EH (cell line): ENCODE measurements around the gene CRYBG1.
A peak's percentile ranks its signal among the peaks of the same experiment; 100 is the strongest.
"Not testable (repeated sequence)": the region's sequence is repeated elsewhere in the genome, so short reads cannot be mapped to it uniquely, and the experiment has no call there.

Experiments
- DNase-seq: peaks from one replicate; pipeline ENCODE4 v3.0.0-alpha.2; 2015; ENCODE audit warnings: low read depth

Gene CRYBG1

DNA sequence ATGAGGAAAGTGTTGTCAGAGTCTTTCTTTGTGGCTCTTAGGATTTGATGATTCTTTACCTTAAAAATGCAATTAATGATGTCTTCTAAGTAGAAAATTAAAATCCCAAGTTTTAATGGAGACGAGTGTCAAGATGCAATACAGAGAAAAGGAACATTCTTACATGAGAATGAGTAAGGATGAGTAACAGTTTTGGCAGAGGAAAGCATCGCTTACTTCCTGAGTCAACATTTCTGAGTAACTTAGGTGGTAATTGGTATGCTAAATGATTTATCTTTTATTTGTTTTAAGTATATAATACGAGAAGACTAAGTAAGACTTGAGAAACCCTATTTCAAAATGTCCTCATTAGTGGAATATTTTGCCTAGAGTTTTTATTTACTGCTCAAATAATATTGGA, 167.5 kb downstream of the CRYBG1 start:
- peak; percentile 96 for DNase-seq

DNA sequence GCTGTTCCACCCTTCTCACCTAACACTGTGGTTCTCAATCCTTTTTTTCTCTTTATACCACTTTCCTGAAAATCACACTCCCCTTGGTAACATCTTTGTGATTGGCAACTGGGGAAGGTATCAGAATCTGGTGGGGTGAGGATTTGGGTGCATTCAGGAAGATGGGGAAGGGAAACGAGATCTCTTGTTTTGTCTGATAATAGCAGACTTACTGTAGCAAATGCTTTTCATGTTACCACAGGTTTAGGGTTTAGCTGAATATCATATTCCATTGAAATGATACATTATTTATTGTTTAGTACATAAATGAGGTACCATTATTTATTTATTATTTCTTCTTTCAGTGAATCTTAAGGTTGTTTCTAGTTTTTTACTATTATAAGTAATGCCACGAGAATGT, 168.0 kb downstream of the CRYBG1 start:
- no peak for DNase-seq

DNA sequence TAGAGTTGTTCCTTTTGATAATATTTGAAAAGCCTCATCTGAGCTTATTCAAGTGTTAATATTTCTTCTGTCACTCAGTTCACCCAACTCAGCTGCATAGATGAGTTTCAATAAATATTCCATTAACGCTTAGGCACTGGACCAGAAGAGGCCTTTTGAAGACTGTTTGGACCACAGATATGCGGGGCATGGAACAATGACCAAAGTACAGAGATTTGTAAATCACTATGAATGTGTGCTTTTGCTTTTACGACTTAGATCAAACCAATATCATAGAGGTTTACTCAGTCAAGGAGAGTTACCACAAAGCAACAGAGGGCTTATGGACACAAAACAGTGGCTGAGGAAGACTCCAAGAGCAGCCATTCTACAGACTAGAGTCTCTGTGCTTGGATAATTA, 168.9 kb downstream of the CRYBG1 start:
- DNase-seq = no peak

DNA sequence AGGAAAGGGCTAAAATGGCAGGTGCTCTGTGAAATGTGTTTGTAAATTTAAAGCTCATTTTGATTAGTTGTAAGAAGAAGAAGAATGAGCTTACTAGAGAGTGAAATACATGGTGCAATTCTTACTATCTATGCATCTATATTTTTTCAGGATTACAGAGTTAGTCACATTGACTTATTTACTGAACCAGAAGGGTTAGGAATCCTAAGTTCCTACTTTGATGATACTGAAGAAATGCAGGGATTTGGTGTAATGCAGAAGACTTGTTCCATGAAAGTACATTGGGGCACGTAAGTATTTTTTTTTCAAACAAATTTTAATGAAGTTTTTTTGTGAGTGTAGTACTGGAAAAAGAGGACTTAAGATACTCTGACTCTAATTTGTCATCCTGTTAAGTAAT, 169.5 kb downstream of the CRYBG1 start:
- DNase-seq = no peak

DNA sequence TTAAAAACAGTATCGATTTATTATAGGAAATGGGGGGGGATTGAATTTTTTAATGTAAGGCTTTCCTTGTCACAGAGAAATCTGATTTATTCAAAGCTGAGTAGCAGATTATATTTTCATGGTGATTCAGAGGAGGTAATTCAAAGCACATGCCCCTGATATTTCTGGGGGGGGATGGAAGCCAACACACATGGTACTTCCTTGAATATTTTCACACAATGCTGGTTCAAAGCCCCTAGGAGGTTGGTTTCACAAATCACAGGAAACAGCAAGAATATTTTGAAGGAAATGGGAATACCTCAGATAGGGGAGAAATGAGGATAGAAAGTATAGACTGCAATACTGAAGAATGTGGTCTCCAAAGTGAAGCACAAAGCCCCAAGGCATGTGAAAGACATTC, 170.0 kb downstream of the CRYBG1 start:
- peak; percentile 74 for DNase-seq

DNA sequence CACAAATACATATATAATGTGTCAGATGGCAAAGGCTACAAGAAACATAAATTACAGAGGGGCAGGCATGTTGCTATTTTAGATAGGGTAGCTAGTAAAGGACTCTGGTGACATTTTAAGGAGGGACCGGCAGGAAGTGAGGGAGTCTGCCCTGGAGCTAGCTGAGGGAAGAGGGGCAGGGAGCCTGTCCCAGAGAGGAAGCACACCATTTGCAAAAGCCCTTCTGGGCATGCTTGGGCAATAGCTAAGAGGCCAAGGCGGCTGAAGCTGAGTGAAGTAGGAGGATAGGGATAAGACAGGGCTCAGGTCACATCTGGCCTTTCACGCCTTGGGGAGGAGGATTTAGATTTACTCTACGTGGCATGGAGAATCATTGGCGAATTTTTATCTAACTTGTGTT, 172.5 kb downstream of the CRYBG1 start:
- no peak for DNase-seq

DNA sequence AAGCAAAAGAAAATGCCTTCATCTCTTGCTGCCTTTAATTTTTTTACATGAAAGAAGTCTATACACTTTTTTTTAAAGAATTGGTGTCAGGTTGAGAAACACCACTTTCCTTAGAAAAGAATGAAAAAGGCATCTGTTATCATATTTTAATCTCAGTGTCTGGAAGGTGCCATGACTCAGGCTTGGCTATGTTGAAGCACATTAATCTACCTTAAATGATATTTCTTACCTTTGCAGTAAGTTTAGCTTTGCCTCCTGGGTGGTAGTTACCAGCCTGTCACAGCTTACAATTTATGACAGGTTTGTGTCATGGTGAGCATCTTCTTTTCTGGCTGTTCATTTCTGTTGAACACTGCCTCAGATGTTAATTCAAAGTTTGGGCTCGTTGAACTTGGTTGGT, 173.5 kb downstream of the CRYBG1 start:
- DNase-seq = no peak

DNA sequence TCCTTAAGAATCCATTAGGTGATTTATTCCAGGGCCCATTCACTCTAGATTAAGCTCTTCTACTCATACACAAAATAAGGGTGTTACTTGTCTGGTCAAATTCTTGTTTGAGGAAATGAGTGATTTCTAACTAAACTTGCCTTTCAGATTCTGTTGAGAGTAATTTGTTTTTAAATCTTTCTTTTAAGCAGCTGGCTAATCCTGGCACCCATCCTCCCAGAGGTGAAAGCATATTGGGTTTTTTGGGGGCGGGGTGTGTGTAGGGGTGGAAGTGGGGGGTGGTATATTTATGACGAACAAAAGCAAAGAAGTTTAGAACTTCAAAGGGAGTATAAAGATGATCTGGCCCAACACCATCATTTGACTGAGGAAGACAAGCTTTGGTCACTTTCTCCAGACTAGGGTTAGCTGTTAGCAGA, 174.1 kb downstream of the CRYBG1 start:
- no peak for DNase-seq

DNA sequence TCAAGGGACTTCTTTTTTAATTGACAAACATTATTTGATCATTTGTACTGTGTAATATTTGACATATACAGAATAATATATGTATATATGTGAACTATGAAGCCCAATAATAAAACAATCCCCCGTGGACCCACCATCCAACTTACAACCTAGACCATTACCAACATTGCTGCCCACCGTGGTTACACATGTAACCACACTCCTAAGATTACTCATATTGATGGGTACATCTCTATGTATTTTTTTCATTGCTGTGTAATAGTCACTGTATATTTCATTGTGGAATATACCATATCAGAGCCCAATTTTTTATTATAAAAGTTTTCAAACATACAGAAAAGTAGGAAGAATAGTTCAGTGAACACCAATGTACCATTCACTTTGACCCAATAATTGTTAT, 174.5 kb downstream of the CRYBG1 start:
- no peak for DNase-seq

DNA sequence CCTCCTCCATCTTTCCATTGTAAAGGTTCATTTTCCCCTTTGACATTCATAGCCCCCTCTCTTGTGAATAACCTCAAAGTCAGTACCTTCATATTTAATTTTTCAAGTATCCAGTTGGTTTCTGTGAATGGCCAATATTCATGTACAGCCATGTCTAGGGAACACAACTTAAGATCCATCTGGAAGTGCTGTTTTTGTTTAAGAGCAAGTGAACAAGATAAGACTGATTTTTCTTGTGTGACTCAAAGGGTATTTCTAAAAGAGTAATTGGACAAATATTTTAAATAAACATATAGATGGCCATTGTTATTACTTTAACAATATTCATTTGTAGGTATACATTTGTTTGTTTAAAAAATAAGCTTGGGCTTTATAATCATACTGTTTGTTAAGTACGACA, 175.8 kb downstream of the CRYBG1 start:
- no peak for DNase-seq

DNA sequence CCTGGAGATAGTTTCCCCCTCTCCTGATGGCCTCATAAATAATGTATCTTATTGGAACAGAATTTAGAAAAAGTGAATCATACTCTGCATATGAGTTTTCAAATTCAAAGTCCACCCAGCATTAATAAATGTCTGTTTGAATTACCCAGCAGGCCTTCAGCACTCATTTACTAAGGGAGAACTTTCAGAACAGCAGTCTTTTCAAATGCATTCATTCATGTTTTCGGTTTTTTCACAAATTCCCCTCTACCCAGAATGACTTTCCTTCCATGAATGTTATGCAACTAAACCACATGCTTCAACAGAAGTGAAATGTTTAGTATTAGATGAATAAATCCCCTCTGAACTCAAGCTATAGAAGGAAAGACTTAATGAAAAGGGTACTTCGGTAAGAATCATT, 176.3 kb downstream of the CRYBG1 start:
- peak; percentile 54 for DNase-seq

DNA sequence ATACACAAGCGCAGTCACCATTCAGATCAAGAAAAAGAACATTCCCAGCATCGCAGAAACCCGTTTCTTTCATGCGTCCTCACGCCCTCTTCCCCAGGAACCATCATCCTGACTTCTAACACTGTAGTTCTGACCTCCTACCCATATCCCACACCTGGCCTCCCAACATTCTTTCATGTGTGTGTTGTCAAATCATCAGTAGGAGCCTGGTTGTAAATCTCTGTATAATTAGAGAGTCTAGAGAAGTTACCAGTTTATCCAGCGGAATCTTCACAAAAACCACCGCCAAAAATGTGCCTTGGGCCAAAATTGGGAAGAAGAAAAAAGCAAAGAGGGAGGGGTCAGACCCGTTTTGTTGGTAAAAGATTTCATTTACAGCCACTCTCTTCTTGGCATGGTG, 177.1 kb downstream of the CRYBG1 start:
- no peak for DNase-seq

DNA sequence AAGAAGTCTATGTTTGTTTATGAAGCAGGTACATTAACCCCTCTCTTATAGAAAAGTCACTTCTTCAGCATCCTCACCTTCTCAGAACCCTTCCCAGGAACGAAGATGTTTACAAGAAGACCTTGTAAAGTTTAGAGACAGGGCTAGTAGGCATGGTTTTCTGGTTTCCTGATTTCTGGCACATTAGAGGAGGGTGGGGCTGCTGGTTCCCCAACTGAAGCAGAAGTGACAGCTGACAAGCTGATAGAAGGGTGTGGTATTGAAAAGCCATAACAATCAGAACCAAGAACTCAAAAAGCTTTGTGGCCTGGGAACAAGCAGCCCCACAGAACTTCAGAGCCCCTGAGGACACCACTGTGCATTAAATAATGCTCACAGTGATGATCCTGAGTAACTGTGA, 177.6 kb downstream of the CRYBG1 start:
- no peak for DNase-seq

DNA sequence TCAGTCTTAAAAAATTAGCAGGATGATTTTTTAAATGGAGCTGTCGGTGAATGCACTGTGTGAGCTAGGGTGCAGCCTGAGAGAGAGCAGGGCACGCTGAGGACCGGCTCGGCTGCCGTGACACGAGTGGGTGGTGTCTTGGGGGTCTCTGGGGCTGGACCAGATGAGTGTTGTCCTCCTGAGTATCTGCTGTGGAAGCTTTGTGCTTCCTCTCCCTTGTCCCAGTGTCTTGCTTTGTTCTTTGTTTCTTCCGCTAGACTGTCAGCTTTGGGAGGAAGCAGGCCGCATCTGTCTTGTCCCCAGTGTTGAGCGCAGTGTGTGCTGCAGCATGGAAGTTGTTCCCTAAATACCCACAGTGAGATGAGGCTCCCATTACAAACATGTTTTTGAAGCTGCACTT, 179.4 kb downstream of the CRYBG1 start:
- DNase-seq = no peak

DNA sequence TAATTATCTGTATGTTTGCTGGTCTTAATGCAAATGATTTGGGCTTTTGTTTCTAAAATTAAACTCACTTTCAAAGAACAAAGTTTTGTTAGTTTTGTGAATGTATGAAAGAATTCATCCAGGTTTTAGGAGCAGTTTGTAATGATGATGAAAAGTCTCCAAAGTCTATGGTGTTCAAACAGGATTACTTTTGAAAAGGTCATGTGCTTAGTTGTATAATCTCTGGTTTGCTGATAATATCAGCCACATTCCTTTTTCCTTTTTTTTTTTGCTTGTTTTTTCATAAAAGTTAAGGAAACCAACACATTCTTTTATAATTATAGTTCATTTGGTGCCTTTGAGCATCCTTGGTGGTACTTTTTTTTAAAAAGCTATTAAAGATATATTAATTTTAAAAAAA, 179.9 kb downstream of the CRYBG1 start:
- DNase-seq = no peak

DNA sequence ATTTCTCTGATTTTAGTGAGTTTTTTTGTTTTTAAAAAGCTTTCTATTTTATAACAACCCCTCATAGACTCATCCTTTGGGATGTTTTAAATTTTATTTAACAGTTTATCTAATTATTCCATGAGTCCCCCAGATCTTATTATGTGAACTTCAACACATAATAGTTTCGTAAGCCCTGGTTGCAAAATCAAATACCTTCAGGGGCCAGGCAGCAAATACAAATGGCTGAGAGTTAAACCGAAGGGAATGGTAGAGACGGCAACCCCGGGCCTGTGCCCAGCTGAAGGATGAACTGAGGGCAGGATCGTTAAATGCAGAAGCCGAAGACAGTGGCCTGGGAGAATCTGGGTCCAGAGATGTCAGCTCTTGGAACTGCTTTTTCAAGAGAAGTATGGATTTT, 180.4 kb downstream of the CRYBG1 start:
- DNase-seq = peak; percentile 33

DNA sequence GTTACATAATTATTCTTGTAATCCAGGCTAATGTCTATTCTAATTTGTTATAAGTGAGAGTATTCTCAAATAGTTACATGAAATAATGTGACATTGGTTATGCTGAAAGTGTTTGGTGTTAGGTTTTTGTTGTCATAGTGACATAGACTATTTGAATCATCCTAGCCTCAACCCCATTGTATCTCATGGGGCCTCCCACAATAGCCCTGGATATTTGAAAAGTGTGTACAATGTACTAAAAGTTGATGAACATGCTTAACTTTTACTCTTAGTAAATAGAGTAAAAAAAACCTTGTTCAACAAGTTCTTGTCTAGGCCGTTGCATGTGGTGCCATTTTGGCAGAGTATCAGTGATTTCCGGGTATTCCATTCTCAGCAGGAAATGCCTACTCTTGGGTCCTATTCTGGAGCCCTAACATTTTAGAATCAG, 185.8 kb downstream of the CRYBG1 start:
- peak; percentile 35 for DNase-seq

DNA sequence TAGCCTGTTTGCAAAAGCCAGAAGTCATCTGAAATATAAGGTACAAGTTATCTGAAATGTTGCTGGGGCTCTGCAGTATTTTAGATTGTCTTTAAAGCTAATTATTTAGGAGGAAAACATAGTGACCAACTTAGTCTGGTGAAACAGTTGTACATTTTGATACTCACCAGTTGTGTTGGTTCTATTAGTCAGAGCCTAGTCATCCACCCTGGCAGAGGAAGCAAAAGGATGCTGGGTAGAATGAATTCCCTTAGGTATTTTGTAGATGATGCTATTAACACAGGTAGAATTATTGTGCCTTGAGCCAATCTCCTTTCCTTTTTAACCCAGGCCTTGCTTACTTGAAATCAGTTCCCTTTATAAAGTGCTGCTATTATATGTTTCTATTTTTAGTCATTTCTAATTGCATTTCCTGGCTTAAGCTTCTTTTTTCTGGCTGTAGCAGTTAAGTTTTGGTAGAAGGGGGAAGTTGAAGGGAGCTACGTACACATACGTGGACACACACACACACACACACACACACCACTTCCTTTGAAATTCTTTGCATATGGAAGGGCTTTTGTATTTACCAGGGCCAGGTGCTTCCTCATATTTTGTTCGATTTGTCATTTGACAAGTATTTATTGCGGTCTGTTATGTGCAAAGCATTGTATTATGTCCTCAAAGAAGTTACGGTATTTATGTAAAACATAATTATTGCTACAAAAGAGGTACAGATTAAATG, 186.3 kb downstream of the CRYBG1 start:
- DNase-seq = peak; percentile 77

DNA sequence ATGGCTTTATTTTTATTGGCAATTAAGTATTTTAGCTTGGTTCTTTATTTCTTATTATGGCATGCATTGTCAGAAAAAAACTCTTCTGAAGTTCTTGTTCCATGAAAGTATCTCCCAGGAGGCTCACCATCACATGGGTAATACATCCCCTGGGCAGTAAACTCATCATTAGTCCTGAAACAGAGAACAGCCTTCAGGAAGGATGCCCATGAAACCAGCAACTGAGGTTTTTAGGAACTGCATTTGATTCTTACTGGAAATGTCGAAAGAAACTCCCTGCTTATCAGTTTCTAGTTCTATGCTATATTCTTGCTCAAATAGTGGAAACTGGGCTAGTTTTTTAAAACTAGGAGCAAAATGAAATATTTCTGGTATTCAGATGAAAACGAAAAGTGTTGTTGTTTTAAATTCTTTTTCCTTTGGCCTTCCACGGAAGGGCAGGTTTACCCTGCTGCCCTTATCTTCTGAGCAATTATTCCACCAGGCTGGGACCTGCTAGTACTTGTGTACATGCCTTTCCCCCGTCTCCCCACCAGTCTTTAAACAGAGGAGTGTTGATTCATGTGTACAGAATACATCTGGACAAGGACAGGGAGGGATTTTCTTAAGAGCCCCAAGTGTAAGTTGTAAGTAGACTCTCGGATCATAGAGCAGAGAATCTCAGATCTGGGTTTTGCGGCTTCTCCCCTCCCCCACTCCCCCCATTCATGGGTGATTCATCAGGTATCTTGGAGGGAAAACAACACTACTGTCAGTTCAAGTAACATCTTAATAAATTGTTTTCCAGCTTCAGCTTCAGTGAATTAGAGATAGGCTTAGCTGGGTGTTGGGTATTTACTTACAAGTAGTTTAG, 187.3 kb downstream of the CRYBG1 start:
- peak; percentile 48 for DNase-seq

DNA sequence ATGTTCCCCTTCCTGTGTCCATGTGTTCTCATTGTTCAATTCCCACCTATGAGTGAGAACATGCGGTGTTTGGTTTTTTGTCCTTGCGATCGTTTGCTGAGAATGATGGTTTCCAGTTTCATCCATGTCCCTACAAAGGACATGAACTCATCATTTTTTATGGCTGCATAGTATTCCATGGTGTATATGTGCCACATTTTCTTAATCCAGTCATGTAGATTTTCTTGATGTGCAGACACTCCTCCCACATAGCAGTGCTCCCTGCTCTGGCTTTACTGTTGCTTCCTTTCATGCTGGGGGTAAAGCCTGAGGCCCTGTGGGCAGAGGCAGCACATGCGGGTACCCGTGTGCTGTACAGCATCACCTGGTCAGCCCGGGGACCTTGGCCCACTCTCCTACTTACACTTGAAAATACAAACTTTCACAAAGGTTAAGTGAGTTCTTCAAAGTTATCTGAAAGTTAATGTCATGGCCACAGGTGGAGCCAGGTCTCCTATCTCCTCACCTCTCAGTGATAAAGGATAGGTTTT, 188.5 kb downstream of the CRYBG1 start:
- DNase-seq = not testable (repeated sequence)

DNA sequence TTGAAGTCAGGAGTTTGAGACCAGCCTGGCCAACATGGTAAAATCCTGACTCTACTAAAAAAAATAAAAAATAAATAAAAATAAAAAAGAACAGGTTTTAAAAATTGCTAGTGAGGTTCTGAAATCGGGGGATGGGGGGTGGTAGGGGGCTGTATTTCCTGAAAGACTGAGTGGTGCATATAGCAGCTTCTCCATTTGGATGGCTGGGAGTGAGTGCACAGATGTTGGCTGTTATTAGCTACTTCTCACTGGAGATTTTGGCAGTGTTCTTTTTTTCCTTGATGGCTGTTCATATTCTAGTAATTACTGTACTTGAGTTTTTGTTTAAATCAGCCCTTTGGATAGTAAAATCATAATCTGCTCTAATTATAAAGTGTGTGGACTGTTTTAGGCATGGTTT, 189.0 kb downstream of the CRYBG1 start:
- DNase-seq = no peak

DNA sequence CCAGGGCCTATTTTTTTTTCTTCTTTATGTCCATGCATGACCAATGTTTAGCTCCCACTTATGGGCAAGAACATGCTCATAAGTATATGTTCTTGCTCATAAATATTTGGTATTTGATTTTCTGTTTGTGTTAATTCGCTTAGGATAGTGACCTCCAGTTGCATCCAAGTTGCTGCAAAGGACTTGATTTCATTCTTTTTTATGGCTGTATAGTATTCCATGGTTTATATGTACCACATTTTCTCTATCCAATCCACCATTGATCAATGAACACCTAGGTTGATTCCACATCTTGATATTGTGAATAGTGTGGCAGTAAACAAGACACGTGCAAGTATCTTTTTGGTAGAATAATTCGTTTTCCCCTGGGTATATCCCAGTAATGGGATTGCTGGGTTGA, 190.6 kb downstream of the CRYBG1 start:
- no peak for DNase-seq

DNA sequence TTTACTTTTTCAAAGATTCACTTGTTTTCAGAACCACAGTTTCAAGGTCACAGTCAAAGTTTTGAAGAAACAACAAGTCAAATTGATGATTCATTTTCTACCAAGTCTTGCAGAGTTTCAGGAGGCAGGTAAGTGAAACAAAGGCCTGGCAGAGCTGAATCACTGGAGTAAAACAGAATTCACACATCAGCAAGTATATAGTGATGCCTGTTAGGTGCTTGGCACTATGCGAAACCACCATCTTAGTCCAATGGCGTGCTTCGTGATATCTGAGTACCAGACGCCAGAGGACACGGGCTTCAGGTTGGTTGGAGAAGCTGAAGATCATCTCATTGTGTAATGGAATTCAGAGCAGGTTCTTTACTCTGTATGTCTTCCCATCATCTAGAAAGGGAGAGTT, 192.9 kb downstream of the CRYBG1 start:
- no peak for DNase-seq
